ENCODE measurements around the gene NF2. TPM values are rescaled to one million over a fixed set of nuclear protein-coding genes. Genes with fewer than 3 reads are reported as not detected.

NF2 gene
- total and polyA plus RNA-seq, 10 of the 15 experiments (the other 5 are each of a cell fraction or from before 2014, with no cell fraction given) = 2.2 to 49.8 (median 22.5) TPM

DNA sequence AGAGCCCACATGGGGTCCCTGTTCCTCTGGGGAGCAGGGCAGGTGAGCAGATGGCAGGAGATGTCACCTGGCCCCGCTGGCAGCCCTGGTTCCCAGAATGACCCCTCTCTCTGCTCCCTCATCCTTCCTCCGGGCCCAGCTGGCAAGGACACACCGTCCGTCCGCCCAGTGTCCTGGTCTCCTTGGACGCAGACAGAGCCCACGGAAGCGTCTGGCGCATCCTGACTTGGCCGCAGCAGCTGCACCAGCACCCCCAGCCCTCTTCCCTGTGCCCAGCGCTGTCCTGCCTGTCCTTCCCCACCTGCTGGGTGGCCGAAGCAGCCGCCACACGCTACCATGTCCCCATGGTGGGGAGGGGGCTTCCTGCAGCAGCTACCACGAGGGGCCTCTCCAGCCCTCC lies 106.8 kb downstream of the NF2 start (continued):
- TF ChIP-seq ZNF207 (IDR thresholded peaks at IDR 0.05; ENCODE audit: borderline replicate concordance) (no peak), MEF2B (IDR thresholded peaks at IDR 0.05; ENCODE audit: partially characterized antibody, poor library complexity, severe bottlenecking) (no peak), IKZF1 (conservative IDR thresholded peaks at IDR 0.05) (no peak), GATAD2B (conservative IDR thresholded peaks at IDR 0.05; ENCODE audit: low read depth) (no peak), CUX1 (IDR thresholded peaks at IDR 0.05; ENCODE audit: insufficient replicate concordance, low read depth, low read length) (no peak), USF1 (IDR thresholded peaks at IDR 0.05; ENCODE audit: borderline replicate concordance, extremely low read length, insufficient read depth, low read depth, low read length) (no peak)

Measured in GM12878 (cell line).